Measurements from ENCODE around the gene MMP17. TPM values are rescaled to one million over a fixed set of nuclear protein-coding genes. Genes with fewer than 3 reads are reported as not detected.

The MMP17 gene
- total and polyA plus RNA-seq, 10 of the 15 experiments (the other 5 are each of a cell fraction or from before 2014, with no cell fraction given) = 0.11 to 0.28 (median 0.23) TPM; not detected in 7

DNA sequence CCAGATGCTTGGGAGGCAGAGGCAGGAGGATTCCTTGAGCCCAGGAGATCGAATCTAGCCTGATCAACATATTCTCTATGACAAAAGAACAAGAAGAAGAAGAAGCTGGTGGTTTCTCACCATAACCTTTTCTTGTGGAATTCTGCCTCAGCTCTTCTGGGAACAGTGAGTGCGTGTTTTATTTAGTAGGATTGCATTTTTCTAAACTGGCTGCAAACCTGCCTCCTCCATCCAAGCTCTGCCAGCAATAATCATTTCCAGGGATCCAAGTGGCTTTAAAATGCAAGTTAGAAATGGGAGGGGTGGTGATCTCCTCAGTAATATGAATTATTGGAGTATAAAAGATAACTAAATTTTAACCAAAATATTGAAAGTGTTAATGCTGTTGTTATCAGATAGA, 46.1 kb upstream of the MMP17 start:
- Histone ChIP-seq H3K27ac (ENCODE audit: control insufficient read depth, insufficient read depth) (no peak overlapping the region), H3K4me2 (ENCODE audit: control insufficient read depth, insufficient read depth) (no peak overlapping the region), H3K9ac (ENCODE audit: control insufficient read depth, insufficient read depth, low read length) (no peak overlapping the region), H3K4me1 (ENCODE audit: control insufficient read depth, insufficient read depth, low read length) (peaks cover 3% of the 10 kb centered on the region; the same call in 1 of the 2 replicates), H3K9me3 (replicated peaks; ENCODE audit: control insufficient read depth, insufficient read depth, low read length) (no peaks in the 10 kb centered on the region), H3K27me3 (replicated peaks in 1 of 2; ENCODE audit: control insufficient read depth in 2 of 2, insufficient read depth in 2 of 2, low read length in 1 of 2) (no peaks in the 10 kb centered on the region), H4K20me1 (ENCODE audit: control insufficient read depth, insufficient read depth) (no peaks in the 10 kb centered on the region), H3K36me3 (ENCODE audit: control insufficient read depth in 2 of 2, insufficient read depth in 2 of 2, low read length in 1 of 2) (peaks cover 8 to 13% of the 10 kb centered on the region in 2 experiments), H3K4me3 (no peak overlapping the region), H2AFZ (ENCODE audit: control insufficient read depth, low read depth, low read length) (no peak overlapping the region), H3K79me2 (ENCODE audit: control insufficient read depth, insufficient read depth, low read length) (no peaks in the 10 kb centered on the region)
- no peak for ATAC-seq
- no peak for FAIRE-seq
- ChIA-PET RAD21 (ENCODE audit: unreplicated experiment) (interaction anchor here (0.9 kb wide), 1 partner anchor 27 kb away, joined by 3 read pairs; no protein-coding TSS in a partner anchor), POLR2A (no interaction called here), SMC1A (ENCODE audit: uncharacterized antibody, unreplicated experiment) (interaction anchor here (1.8 kb wide), 1 partner anchor 18 kb away, joined by 5 read pairs; no protein-coding TSS in a partner anchor), CTCF (no interaction called here)
- intact Hi-C loops (cut with micrococcal nuclease; ENCODE audit: unreplicated experiment) = no loop called here
- no peak for DNase-seq (ENCODE audit: low read depth, low spot score)
- TF ChIP-seq JUNB (IDR thresholded peaks at IDR 0.05) (no peak), EZH2 (IDR thresholded peaks at IDR 0.05; ENCODE audit: borderline replicate concordance, control insufficient read depth, low read depth, low read length) (no peak), NFYA (IDR thresholded peaks at IDR 0.05; ENCODE audit: borderline replicate concordance, low read depth, low read length) (no peak), SIX5 (IDR thresholded peaks at IDR 0.05; ENCODE audit: low read depth, low read length, severe bottlenecking) (no peak)
- TF ChIP-seq, protein P1, sequence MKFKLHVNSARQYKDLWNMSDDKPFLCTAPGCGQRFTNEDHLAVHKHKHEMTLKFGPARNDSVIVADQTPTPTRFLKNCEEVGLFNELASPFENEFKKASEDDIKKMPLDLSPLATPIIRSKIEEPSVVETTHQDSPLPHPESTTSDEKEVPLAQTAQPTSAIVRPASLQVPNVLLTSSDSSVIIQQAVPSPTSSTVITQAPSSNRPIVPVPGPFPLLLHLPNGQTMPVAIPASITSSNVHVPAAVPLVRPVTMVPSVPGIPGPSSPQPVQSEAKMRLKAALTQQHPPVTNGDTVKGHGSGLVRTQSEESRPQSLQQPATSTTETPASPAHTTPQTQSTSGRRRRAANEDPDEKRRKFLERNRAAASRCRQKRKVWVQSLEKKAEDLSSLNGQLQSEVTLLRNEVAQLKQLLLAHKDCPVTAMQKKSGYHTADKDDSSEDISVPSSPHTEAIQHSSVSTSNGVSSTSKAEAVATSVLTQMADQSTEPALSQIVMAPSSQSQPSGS (IDR thresholded peaks at IDR 0.05; ENCODE audit: low read length) = no peak
- in situ Hi-C loops (cut with MboI) = no loop called here
- WGBS (ENCODE audit: insufficient coverage, insufficient replicate concordance, low lambda C conversion rate, missing lambda C conversion rate) = 100% methylated on average over 2 of the region's 2 CpGs
- BruUV-seq (replicated peaks) = no TSS peak

Data from GM12878 (cell line).